ENCODE measurements around the gene MYLIP.
A peak's percentile ranks its signal among the peaks of the same experiment; 100 is the strongest.
"Not testable (repeated sequence)": the region's sequence is repeated elsewhere in the genome, so short reads cannot be mapped to it uniquely, and the experiment has no call there.

Gene MYLIP

GRCh38 chr6:16174416-16175078 lies 45.7 kb downstream of the MYLIP start:
- DNase-seq (ENCODE audit: low read depth in 2 of 2), result no peak

- not testable (repeated sequence) for DNase-seq (ENCODE audit: low read depth in 2 of 2)
Measured at GRCh38 chr6:16176600-16176999, 47.7 kb downstream of the MYLIP start.

GRCh38 chr6:16177881-16178280 lies 49.0 kb downstream of the MYLIP start:
- no peak for DNase-seq (ENCODE audit: low read depth in 2 of 2)

- no peak for DNase-seq (ENCODE audit: low read depth in 2 of 2)
Measured at GRCh38 chr6:16178351-16178750, 49.5 kb downstream of the MYLIP start.

- DNase-seq (ENCODE audit: low read depth in 2 of 2), result no peak
Measured at GRCh38 chr6:16179063-16179462, 50.2 kb downstream of the MYLIP start.

GRCh38 chr6:16179970-16180431 lies 51.1 kb downstream of the MYLIP start:
- DNase-seq (ENCODE audit: low read depth in 2 of 2), result peak; percentile 13 to 15

- no peak for DNase-seq (ENCODE audit: low read depth in 2 of 2)
Measured at GRCh38 chr6:16180696-16181438, 52.0 kb downstream of the MYLIP start.

- DNase-seq (ENCODE audit: low read depth in 2 of 2), result no peak
Measured at GRCh38 chr6:16181439-16182297, 52.8 kb downstream of the MYLIP start.

- no peak for DNase-seq (ENCODE audit: low read depth in 2 of 2)
Measured at GRCh38 chr6:16183187-16183664, 54.3 kb downstream of the MYLIP start.

GRCh38 chr6:16184129-16184528 lies 55.2 kb downstream of the MYLIP start:
- DNase-seq (ENCODE audit: low read depth in 2 of 2), result no peak

- no peak for DNase-seq (ENCODE audit: low read depth in 2 of 2)
Measured at GRCh38 chr6:16184551-16184950, 55.7 kb downstream of the MYLIP start.

- DNase-seq (ENCODE audit: low read depth in 2 of 2), result no peak
Measured at GRCh38 chr6:16187176-16187575, 58.3 kb downstream of the MYLIP start.

GRCh38 chr6:16190214-16190613 lies 61.3 kb downstream of the MYLIP start:
- DNase-seq (ENCODE audit: low read depth in 2 of 2), result no peak

- no peak for DNase-seq (ENCODE audit: low read depth in 2 of 2)
Measured at GRCh38 chr6:16196260-16196983, 67.5 kb downstream of the MYLIP start.

GRCh38 chr6:16196984-16197546 lies 68.2 kb downstream of the MYLIP start:
- DNase-seq (ENCODE audit: low read depth in 2 of 2), result no peak

All from stimulated activated CD8-positive, alpha-beta memory T cell treated with anti-CD3 and anti-CD28 coated beads, Interleukin-7, amount 100 ng/mL, for 4 hours (primary cell).